ENCODE results near the gene CIITA.
"Not testable (repeated sequence)": the region's sequence is repeated elsewhere in the genome, so short reads cannot be mapped to it uniquely, and the experiment has no call there.

The CIITA gene

GRCh38 chr16:10936272-10936984 lies 59.4 kb downstream of the CIITA start:
- DNase-seq = no peak

GRCh38 chr16:10937068-10937859 lies 60.3 kb downstream of the CIITA start:
- peak; percentile 16 for DNase-seq

DNA sequence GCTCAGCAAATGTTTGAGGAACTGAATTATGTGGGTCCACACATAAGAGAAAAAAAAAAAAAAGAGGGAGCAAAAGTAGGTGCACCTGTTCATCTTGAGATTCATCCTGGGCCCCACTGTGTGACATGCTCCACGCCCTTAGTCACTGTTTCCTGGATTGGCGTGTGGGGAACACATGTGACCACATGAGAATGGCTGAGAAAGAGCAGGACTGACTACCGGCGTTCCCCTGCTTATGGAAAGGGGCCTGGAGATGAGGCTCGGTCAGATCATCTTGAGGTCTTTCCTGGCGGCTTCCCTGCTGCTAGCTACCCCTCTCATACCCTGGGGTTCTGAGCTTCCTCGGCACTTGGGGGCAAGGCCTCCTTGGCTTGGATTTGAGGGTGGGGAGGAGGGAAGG lies 61.3 kb downstream of the CIITA start:
- no peak for DNase-seq

GRCh38 chr16:10938796-10939648 lies 62.0 kb downstream of the CIITA start:
- DNase-seq = no peak

- no peak for DNase-seq
Measured at GRCh38 chr16:10939649-10940234, 62.7 kb downstream of the CIITA start.

DNA sequence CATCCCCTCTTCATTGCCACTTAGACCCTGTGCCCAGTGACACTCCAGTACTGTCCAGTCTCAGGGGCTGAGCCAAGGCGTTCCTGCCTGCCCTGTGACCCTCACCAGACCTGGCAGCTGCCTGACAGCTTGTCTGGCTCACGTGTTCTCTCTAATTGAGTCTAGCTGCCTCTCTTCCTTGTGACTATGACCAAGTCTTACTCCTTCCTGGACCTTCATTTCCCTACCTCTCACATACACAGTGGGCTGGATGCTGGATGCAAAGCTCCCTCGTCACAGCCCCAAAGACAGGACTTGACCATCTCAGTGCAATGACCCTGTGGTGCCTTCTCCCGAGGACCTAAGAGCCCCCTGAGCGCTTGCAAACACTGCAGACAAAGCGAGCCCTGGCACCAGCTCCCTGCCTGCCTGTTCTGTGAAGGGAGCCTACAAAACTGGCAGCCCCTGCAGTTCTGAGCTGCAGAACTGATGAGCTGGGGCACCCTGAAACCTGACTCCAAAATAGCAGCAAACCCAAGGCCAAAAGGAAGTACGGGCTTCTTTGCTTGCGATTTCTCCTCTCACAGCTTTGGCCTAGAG lies 63.6 kb downstream of the CIITA start:
- no peak for DNase-seq

DNA sequence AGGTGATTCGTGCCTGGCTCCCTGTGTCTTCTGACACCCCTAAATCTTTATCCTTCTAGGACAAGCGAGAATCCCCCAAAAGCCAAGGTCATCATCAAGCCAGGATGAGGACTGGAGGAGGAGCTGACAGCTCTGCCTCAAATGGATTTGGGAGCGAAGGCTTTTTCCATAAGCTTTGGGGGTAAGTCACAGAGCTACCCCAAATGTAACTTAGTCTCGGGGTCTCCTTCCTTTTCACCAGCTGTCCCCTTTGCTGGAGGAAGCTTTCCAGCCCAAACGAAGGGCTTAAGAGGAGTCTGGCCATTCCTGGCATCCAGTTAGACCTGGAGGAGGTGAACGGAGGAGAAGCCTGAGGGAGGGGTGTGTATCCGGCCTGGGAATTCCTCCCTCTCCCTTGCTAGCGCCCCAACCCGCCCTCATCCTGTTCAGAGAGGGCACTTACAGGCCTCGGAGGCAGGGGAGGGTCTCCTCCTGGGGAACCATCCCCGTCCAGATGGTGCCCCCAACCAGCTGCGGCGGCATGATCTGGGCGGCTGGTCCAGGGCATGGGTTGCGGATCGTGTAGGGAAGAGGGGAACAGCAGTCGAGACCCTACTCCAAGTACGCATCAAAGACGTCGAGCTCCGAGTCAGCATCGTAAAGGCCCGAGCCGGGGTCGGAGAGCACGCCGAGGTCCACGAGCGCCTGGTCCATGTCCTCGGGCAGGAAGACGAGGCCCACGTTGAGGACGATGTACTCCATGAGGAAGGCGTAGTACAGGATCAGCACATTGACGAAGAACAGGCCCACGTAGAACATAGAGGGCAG lies 64.3 kb downstream of the CIITA start:
- DNase-seq = no peak

DNA sequence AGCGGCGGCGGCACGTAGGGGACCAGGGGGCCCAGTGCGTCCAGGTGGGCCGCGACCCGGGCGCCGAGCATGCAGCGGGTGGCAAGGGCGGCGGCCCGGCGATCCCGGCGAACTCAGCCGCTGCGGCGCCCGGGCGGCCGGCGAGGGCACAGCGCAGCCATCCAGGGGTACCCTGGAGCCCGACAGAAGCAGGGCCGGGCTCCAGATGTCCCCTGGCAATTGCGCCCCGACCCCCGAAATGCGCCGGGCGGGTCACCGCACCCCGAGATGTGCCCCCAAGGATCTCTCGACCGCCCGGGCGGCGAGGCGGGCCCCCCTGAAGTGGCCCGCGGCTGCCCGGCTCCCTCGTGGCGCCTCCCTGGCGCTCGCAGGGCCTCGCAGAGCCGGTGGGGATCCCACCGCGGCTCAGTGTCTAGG lies 64.9 kb downstream of the CIITA start:
- DNase-seq = not testable (repeated sequence)

DNA sequence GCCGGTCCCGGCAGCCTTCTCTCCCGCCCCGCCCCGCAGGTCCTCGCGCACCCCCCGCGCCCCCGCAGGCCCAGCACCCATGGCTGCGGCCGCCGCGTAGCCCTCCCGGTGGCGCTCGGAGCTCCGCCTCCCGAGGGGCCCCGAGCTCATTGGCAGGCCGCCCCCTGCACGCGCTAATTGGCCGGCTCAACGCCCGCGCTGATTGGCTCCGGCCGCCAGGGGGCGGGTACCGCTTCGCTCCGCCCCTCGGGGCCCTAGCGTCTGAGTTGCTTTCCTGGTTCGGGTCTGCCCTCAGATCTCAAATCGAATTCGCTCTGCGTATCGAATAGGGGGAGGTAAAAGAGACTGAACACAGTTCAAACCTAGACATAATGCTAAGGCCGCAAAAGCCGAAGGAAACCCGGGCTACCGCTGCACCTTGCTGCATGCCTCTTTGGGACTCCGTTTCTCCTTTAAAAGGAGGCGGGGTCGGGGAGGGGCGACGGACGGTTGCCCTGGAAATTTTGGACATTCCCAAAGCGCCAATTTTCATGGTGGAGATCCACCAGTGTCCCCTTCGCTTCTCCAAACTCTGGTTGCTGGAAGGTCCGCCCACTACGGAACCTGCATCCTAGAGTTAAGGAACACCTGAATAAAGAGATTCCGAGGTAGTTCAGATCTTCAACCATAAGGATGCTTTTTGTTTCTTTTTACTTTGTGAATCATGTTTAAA lies 65.5 kb downstream of the CIITA start, which contains the start of gene DEXI:
Gene DEXI, minus strand, starts transcription at position 117 of the 712 bp plus-strand sequence. CDS start 463 bp downstream, outside the sequence.
- DNase-seq = peak; percentile 96

DNA sequence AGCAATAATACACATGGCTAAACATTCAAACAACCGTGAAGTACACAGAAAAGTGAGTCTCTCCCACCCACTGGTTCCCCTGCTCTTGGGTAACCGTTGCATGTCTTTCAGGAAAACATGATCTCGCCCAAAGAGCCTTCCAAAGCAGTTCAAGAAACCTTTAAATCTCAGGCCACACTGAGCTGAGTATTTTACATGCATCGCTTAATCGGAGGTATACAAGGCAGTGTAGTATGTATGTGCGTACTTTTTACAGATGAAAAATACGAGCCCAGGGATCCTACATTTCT lies 66.0 kb downstream of the CIITA start:
- DNase-seq = no peak

- peak; percentile 96 for DNase-seq
Measured at GRCh38 chr16:10944249-10945064, 67.5 kb downstream of the CIITA start, which contains the start of gene CLEC16A. Gene CLEC16A (plus strand): TSS chr16:10944564. CDS start chr16:10944718, 154 bp downstream.

DNA sequence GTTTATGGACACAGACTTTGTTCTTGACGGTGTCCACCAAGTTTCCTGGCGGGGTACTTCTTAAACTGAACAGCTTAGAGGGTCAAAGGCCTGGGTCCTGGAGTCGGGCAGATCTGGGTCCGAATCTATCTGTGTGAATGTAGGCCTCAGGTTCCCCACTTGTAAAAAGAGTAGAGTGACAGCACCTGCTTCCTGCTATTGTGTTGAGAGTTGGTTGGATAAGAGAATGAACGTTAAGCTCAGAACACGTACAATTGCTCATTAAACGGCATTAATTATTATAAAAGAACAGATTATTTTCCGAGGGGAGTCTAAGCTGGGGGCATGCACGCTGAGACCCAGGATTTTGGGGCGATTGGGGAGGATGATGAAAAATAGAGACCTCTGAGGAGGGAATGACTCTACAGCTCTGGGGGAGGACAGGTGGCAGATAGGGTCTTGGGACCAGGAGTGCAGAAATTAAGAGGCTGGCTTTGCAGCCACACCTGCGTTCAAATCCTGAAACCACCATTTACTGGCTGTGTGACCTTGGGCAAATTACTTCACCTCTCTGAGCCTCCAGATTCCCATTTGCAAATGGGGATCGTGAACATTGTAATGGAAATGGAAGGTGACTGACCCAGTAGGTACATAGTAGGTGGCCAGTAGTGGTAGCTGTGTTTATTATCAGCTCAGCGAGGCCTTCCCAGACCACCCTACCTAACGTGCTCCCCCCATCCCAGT lies 68.2 kb downstream of the CIITA start:
- no peak for DNase-seq

GRCh38 chr16:10946308-10946707 lies 69.3 kb downstream of the CIITA start:
- DNase-seq = no peak

DNA sequence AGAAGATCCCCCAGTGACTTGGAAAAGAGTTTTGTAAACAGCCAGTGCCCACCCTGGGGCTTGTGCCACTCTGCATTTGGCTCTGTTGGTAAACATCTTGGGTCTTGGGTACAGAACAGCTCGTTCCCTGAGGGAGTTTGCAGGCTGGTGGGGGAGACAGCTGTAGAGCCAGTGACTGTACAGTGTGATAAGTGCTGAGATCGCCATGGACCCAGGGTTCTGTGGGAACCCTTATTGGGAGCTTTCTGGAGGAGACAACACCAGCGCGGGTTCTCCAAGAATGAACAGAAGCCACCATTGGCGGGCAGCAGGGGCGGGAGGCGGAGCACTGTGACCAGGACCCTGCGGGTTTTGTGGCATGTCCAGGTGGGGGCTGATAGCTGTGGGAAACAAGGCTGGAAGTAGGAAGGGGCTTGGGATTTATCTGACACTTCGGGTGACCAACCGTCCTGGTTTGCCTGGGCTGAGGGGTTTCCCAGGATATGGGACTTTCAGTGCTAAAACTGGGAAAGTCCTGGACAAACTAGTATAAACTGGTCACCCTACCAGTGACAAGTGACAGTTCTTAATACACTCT lies 70.3 kb downstream of the CIITA start:
- DNase-seq = no peak

DNA sequence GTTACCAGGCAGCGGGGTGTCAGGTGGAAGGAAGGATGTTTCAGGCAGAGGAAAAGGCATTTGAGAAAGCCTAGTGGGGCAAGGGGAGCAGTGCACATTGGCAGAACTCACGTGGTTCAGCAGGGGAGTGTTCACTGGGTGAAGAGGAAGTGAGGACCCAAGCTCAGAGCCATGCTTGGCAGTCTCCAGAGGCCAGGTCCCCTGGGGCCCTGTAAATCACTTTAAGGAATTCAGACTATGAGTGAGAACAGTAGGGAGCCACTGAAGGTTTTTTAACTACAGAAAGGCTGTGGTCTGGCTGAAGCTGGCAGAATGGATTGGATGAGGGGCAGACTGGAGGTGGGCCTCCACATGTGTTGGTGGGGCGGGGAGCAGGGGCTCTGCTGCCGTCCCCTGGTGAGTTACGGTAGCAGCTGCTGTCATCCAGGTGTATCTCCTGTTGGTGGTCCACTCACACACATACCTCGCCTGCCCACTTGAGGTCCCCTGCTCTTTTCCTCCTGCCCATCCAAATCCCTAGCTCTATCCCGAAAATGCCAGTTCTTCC lies 72.5 kb downstream of the CIITA start:
- peak; percentile 45 for DNase-seq

GRCh38 chr16:10950393-10950792 lies 73.4 kb downstream of the CIITA start:
- no peak for DNase-seq

DNA sequence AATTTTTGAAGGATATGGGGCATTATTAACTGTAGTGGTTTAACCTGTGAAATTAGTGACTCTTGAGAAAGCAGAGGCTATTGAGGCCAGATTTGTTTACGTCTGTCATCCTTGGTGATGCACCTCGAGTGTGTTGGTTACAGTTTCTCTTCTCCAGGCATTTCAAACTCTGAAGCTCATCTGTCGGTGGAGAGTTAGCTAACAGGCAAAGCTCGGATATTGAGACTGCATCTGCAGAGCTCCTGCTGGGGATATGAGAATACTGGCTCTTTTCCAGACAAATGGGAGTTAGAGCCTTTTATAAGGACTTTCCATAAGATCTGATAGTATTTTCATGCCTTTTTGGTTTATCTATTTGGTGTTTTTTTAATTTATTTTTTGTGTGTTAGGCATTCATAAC lies 74.0 kb downstream of the CIITA start:
- DNase-seq = no peak

DNA sequence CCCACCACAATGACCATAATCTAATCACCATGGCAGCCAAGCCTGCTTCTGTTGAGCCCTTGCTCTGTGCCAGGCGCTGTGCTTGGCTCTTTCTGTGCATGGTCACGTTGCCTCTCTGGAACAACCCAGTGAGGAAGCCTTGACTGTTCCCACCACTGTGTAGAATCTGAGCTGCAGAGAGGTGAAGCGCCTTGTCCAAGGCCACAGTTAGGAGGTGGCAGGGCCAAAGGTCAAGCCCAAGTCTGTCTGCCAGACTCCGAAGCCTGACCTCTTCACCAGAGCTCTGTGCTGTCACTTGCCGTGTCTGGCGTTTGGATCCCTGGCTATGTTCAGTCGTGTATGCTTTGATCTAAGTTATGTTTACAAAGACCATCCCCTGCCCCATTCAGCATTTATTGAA lies 77.9 kb downstream of the CIITA start:
- no peak for DNase-seq

Measured in activated naive CD4-positive, alpha-beta T cell treated with anti-CD3 and anti-CD28 coated beads, Interleukin-2, amount 50 U/mL, for 16 hours (primary cell).